Measurements from ENCODE around the gene SUDS3.

SUDS3 gene

DNA sequence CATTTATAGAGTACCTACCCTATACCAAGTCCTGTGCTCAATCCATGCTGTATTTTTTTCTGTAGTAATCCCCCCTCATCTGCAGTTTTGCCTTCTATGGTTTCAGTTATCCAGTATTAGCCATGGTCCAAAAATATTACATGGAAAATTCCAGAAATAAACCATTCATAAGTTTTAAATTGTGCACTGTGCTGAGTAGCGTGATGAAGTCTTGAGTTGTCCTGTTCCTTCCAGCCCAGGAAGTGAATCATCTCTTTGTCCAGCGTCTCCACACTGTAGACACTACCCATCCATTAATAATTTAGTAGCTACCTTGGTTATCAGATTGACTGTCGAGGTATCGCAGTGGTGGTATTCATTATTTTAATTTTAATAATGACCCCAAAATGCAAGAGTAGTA, 54.2 kb downstream of the SUDS3 start:
- in situ Hi-C loops (cut with MboI; ENCODE audit: low pct_unique_long_range_greater_than_20kb, low sequenced_read_pairs), result no loop called here
- DNase-seq, result no peak

DNA sequence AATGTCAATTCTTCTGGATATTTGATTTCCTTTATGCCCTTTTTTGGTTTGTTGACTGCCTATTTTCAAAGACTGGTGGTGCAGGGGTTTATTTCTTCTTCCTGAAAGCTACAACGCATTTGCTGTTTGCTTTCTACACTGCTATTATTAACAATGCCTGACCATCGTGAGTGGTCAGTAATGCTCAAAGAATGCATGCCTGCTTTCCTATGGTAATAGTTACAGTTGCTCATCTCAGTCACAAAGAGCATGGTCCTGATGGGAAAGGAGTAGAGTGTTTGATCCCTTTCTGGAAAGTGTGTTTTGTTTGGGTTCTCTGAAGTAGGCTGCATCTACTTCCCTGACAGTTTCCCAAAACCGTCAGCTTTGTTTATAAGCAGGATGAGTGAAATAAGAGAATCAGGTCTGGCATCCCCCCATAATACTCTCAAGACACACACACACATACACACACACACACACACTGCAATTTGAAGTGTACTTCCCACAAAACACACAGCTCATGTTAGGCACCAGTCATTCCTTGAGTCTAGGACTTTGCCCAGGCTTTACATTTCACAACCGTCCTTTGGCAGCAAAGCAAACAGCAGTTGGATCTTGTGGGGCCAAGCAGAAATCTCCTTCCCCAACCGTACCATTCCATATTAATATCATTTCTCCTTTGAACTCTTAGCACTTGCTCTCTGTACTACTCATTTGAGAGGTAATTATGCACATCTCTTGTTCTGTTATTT, 56.6 kb downstream of the SUDS3 start:
- no peak for DNase-seq
- in situ Hi-C loops (cut with MboI; ENCODE audit: low pct_unique_long_range_greater_than_20kb, low sequenced_read_pairs), result no loop called here

DNA sequence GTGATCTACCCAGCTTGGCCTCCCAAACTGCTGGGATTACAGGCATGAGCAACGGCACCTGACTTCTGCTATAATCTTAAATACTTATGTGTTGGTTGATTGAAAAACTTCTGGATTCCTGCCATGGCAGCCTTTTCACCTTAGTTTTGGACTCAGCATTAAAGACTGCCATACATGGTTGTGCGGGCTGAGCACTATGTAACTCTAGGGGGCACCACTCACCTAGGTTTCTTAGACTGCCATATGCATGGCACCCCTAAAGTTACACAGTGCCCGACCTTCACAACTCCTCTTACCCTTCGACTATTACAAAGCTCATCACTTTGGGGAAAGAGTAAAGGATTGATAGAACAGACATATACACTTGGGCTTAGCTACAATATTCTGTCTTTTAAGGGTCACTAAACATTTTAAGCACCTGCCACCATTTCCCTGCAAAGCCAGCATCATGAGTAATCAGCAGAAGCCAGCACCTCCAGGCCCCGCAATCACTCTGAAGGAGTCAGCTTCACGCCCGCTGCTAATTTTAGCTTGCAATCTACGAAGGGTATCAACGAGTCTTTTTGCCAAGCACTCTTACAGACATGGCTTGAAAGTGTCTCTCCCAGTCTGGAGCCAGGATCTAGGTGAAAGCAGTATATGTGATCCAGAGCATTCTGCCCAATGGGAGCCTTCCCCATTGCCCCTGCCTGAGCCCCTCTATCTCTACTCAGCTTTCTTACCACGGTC, 59.8 kb downstream of the SUDS3 start:
- in situ Hi-C loops (cut with MboI; ENCODE audit: low pct_unique_long_range_greater_than_20kb, low sequenced_read_pairs), result no loop called here
- no peak for DNase-seq

DNA sequence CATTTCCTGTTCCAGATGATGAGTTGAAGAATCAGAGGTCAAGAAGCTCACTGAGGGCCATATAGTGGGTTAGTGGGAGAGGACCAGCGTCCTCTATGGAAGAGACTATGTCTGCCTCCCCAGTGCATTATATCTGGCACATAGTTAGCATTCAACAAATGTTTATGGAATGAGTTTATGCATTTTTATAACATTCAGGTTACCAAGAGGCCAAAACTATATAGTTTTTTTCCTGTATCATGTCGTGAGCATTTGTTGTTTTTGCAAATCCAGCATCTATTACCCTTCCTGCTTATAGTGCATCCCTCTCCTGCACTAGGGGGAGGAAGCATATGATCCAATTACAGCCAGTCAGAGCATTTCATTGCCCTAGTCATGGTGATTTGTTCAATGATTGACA, 60.6 kb downstream of the SUDS3 start:
- no peak for DNase-seq
- in situ Hi-C loops (cut with MboI; ENCODE audit: low pct_unique_long_range_greater_than_20kb, low sequenced_read_pairs), result no loop called here

DNA sequence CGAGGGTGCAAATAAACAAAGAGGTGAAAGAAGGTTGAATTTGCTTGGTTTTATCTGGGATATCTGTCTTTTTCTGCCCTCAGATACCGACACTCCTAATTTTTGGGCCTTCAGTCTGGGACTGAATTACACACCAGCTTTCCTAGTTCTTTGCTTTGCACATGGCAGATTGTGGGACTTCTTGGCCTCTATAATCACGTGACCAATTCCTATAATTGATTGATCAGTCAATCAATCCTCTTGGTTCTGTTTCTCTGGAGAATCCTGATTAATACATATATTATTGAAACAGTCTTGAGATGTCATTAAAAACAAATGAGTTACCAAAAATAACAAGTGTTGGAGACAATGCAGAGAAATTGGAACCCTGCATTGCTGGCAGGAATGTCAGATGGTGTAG, 62.7 kb downstream of the SUDS3 start:
- in situ Hi-C loops (cut with MboI; ENCODE audit: low pct_unique_long_range_greater_than_20kb, low sequenced_read_pairs), result no loop called here
- DNase-seq, result no peak

DNA sequence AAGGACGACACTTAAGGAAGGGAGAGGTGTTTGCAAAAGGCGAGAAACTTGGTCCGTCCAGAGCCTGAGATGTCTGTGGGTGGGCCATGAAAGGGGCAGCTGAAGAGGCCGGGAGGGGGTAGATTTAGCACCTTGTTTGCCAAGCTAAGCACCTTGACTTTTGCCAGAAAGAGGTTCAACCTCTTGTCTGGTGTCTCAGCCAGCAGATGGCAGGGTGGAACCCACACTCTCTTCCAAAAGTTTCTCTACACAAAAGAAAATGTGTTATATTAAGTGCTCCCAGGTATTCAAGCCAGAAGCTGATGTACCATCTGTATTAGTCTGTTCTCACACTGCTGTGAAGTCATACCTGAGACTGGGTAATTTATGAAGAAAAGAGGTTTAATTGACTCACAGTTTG, 69.9 kb downstream of the SUDS3 start:
- in situ Hi-C loops (cut with MboI; ENCODE audit: low pct_unique_long_range_greater_than_20kb, low sequenced_read_pairs), result no loop called here
- no peak for DNase-seq

DNA sequence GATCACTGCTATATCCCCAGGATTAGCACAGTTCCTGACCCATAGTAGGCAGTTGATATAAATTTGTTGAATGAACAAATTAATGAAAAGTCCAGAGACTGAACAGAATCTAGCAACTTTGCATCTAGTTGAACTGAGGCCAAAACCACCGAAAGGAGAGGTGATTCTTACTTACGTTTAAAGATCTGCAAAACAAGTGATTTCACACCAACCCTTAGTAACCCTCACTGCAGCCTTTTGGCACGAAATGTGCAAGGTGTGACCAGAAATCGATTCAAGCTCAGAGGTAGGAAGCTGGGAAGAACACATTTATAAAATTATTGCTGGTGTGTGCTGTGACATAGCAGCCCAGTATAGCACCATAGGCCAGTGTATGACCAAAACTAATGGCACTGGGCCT, 70.8 kb downstream of the SUDS3 start:
- no peak for DNase-seq
- in situ Hi-C loops (cut with MboI; ENCODE audit: low pct_unique_long_range_greater_than_20kb, low sequenced_read_pairs), result no loop called here

DNA sequence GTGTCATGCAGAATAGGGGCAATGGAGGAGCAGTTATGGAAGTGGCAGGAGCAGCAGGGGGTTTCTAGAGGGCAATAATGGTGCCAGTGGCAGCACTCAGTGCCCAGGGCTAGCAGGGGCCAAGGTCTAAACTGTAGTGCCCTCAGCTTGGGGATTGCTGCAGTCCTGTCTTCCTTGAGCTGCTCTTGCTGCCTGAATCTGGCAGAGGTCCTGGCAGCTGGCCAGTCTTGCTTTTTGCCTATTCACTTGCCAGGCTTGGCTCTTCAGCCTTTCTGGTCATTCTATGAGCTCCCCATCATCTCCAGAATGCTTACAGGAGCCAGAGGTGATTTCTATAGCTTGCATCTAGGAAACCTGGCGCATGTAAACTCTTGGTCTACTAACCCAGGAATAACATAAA, 72.0 kb downstream of the SUDS3 start:
- in situ Hi-C loops (cut with MboI; ENCODE audit: low pct_unique_long_range_greater_than_20kb, low sequenced_read_pairs), result no loop called here
- DNase-seq, result no peak

DNA sequence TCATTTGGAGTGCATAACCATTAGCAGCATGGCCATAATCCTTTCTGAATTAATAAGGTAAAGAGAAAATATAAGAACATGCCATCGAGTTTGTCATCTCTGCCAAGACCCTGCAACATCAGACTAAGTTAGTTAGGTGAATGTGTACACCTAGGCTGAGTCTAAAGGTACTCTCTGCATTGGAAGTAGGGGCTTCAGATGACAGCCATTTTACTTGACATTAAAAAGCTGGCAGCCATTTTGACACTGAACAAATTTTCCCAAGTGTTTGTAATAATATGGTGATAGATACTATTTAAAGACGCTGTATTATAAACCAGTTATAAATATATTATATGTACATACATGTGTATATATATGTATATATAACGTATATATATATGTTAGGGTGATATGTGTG, 79.0 kb downstream of the SUDS3 start:
- in situ Hi-C loops (cut with MboI; ENCODE audit: low pct_unique_long_range_greater_than_20kb, low sequenced_read_pairs), result no loop called here

DNA sequence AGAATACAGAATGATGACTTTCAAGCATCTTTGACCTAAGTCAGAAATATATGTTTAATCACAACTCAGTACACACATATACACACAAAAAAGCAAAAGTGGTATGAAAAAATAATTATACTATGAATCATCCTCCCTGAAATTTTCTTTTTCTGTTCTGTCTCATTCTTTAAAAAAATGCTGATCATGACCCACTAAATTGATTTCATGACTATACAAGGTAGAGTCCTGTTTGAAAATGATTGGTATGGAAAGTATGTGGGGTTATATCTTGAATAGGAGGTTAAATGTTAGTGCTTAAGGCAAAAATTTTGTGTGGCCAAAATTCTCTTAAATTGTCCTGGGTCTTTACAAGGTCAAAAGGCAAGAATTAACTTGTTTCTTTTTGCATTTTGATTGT, 80.4 kb downstream of the SUDS3 start:
- in situ Hi-C loops (cut with MboI; ENCODE audit: low pct_unique_long_range_greater_than_20kb, low sequenced_read_pairs), result no loop called here
- DNase-seq, result no peak

More for the DNA sequence above, 79.0 kb downstream of the SUDS3 start:
- no peak for DNase-seq

DNA sequence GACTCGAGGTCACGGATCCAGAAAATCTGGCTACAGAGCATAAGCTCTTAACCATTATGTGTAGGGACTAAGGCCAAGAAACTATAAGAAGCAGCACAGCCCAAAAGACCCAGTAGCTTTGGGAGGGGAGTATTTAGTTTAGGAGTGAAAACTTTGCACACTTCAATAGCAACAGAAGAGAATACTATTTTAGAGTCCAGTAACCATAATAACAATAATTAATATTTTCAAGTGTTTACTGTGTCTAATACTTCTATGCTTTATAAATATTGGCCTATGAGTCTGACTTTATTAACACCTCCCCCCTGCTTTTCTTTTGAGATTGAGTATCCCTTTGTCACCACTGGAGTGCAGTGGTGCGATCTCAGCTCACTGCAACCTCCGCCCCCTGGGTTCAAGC, 82.8 kb downstream of the SUDS3 start:
- in situ Hi-C loops (cut with MboI; ENCODE audit: low pct_unique_long_range_greater_than_20kb, low sequenced_read_pairs), result no loop called here

DNA sequence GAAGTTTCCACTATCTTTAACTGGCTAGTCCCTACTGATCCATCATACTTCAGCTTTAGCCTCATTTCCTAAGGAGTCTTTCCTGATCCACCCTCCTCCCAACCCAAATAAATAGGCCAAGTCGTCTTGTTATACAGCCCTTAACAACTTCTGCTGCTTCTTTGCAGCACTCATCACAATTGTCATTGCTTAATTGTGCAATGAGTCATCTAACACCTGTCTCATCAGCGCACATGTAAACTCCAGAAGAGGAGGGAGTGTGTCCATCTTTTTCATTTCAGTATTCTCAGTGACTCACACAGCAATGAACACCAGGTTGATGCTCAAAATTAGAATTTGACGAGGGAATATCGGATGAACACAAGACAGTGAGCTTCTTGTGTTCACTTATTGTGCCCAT, 87.3 kb downstream of the SUDS3 start:
- DNase-seq, result no peak
- in situ Hi-C loops (cut with MboI; ENCODE audit: low pct_unique_long_range_greater_than_20kb, low sequenced_read_pairs), result no loop called here

More for the DNA sequence above, 82.8 kb downstream of the SUDS3 start:
- DNase-seq, result no peak

DNA sequence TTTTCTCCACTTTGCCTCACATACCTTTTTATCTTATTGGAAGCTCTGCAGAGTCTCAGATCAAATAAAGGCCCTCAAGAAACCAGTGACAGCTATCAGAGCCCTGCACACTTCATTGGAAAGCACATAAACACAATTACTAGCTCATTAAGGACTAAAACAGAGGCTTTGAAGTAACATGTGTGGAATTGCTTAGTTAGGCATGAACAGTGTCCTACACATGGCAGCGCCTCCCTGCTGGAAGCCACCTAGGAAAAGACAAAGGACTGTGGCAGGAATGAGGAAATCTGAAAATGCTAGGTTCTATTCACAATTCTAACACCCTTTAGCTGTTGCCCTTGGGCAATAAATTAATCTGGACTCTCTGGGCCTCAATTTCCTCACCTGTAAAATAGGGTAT, 89.4 kb downstream of the SUDS3 start:
- no peak for DNase-seq
- in situ Hi-C loops (cut with MboI; ENCODE audit: low pct_unique_long_range_greater_than_20kb, low sequenced_read_pairs), result no loop called here
